ENCODE results near the gene HOXB1. TPM values are rescaled to one million over a fixed set of nuclear protein-coding genes. Genes with fewer than 3 reads are reported as not detected.

HOXB1 gene
- polyA plus RNA-seq, 1 experiment = not detected

DNA sequence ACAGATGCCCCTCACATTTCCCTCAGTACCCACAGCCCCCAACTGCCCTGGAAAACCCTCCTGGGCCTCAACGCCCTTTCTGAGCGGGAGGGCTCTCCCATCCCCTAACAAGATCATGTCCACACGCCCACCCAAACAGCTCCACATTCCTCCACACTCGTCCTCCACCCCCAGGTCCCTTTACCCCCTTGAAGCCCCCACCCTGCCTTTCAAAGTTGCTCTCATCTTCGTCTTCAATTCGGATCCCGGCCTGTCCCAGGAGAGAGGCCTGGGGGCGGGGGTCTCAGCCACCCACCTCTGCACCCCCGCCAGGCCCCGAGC is 33.0 kb upstream of the HOXB1 start:
- peaks cover 60% of the 10 kb centered on the region for H3K27me3 ChIP-seq (ENCODE audit: control insufficient read depth, insufficient read depth, low read length)
- no peak overlapping the region for H3K4me3 ChIP-seq (ENCODE audit: low read depth, low read length)
- DNase-seq (ENCODE audit: low read depth) = no peak
- ChIA-PET POLR2A (no interaction called here), CTCF (interaction anchor here (1.5 kb wide), 1 partner anchor 71 kb away, joined by 4 read pairs; no protein-coding TSS in a partner anchor)
- H3K36me3 ChIP-seq (ENCODE audit: control insufficient read depth, insufficient read depth, low read length) = no peaks in the 10 kb centered on the region
- TF ChIP-seq CTCF (IDR thresholded peaks at IDR 0.05; ENCODE audit: insufficient read depth, low read depth, low read length) = no peak

DNA sequence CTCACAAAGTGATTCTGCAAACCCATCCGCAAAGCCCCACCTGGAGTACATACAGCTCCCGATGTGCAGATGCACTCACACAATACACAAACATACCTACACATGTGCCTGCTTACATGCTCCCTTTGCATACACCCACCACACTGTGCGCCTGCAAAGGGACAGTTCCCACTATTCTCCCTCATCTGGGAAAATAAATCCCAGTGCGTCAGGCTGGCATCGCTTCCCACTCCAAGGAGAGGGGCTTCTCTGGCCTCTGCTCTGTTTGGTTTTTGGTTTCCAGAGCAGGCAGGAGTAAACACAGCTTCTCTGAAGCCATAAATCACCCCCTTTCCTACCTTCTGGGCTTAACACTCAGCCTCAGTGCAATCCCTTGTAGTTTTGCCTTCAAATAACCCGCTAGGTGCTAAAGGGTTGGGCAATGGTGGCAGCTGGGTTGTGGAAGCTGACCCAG is 32.6 kb upstream of the HOXB1 start:
- no peak overlapping the region for H3K4me3 ChIP-seq (ENCODE audit: low read depth, low read length)
- no peak for TF ChIP-seq CTCF (IDR thresholded peaks at IDR 0.05; ENCODE audit: insufficient read depth, low read depth, low read length)
- no peaks in the 10 kb centered on the region for H3K36me3 ChIP-seq (ENCODE audit: control insufficient read depth, insufficient read depth, low read length)
- POLR2A ChIA-PET = no interaction called here
- DNase-seq (ENCODE audit: low read depth) = no peak
- peaks cover 59% of the 10 kb centered on the region for H3K27me3 ChIP-seq (ENCODE audit: control insufficient read depth, insufficient read depth, low read length)
- CTCF ChIA-PET = interaction anchor here (1.5 kb wide), 1 partner anchor 71 kb away, joined by 4 read pairs; no protein-coding TSS in a partner anchor

GRCh38 chr17:48562934-48563333 is 32.1 kb upstream of the HOXB1 start:
- no peak for DNase-seq (ENCODE audit: low read depth)
- ChIA-PET POLR2A (no interaction called here), CTCF (interaction anchor here (0.9 kb wide), 1 partner anchor 15 kb away, joined by 3 read pairs; no protein-coding TSS in a partner anchor)
- Histone ChIP-seq H3K27me3 (ENCODE audit: control insufficient read depth, insufficient read depth, low read length) (peaks cover 61% of the 10 kb centered on the region), H3K36me3 (ENCODE audit: control insufficient read depth, insufficient read depth, low read length) (no peaks in the 10 kb centered on the region), H3K4me3 (ENCODE audit: low read depth, low read length) (no peak overlapping the region)
- no peak for TF ChIP-seq CTCF (IDR thresholded peaks at IDR 0.05; ENCODE audit: insufficient read depth, low read depth, low read length)

DNA sequence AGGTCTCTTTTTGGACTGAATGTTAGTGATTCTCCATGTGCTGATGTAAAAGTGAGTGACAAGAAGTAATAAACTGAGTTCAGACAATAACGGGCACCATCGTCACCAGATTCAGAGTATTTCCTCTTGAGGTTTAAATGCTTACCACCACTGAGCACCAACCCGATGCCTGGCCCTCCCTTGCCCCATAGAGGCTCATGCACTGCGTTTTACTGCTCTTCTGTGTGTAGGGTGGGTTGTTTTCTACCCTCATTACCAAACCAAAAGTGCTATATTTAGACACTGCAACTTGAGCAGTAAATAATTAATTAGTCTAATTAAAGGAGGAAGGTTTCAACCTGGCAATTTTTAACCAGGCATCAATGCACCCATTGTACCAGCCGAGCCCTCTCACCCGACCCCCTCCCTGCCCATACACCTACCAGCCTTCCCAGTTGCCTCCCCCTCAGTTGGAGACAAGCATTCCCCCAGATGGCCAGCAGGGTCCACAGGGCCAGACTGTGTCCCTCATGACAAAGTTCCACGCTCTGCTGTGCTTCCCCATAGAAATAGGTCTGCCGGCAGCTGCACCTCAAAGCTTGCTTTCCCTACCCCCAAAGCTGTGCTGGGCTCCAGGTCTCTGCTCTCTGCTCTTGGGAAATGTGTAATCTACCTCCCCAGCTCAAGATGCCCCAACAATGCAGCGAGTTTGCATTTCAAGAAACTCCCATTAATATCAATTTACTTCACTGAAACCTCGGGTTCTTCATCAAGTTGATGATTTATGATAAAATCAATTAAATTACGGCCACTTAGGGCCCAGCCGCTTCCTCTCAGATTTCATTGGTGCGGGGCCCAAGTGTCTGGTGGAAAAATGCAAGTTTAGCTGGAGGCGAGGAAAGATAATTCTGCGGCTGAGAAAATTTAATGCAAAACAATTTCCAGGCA is 31.3 kb upstream of the HOXB1 start:
- no peak for TF ChIP-seq CTCF (IDR thresholded peaks at IDR 0.05; ENCODE audit: insufficient read depth, low read depth, low read length)
- no peak for DNase-seq (ENCODE audit: low read depth)
- POLR2A ChIA-PET = no interaction called here

More for the DNA sequence above, 31.3 kb upstream of the HOXB1 start:
- Histone ChIP-seq H3K4me3 (ENCODE audit: low read depth, low read length) (no peak overlapping the region), H3K27me3 (ENCODE audit: control insufficient read depth, insufficient read depth, low read length) (peaks cover 59% of the 10 kb centered on the region), H3K36me3 (ENCODE audit: control insufficient read depth, insufficient read depth, low read length) (no peaks in the 10 kb centered on the region)
- CTCF ChIA-PET = interaction anchor here (0.9 to 1.2 kb wide), 3 partner anchors 15 to 106 kb away, joined by 3 to 5 read pairs (median 3); no protein-coding TSS in a partner anchor

Measured in BJ (cell line).